OCI-LY1 (cell line): ENCODE data around the gene CHST3.

Source experiments
- EZH2 ChIP-seq: fragments of 200-600 bp; sonication (generic), shearing (Covaris generic); IDR thresholded peaks from 2 replicates; pipeline ENCODE4 v1.8.0; 2017; ENCODE audit warnings: borderline replicate concordance, mixed run types, mild to moderate bottlenecking, antibody characterized with exemption, low read length, moderate library complexity, mixed read lengths
- TF ChIP-seq, protein P1 (sequence below): fragments of 200-600 bp; sonication (generic), shearing (Covaris generic); IDR thresholded peaks from 2 replicates; pipeline ENCODE4 v1.5.1; 2017; ENCODE audit warnings: mild to moderate bottlenecking, antibody characterized with exemption, low read length, moderate library complexity, mixed read lengths

- TF ChIP-seq, protein P1, sequence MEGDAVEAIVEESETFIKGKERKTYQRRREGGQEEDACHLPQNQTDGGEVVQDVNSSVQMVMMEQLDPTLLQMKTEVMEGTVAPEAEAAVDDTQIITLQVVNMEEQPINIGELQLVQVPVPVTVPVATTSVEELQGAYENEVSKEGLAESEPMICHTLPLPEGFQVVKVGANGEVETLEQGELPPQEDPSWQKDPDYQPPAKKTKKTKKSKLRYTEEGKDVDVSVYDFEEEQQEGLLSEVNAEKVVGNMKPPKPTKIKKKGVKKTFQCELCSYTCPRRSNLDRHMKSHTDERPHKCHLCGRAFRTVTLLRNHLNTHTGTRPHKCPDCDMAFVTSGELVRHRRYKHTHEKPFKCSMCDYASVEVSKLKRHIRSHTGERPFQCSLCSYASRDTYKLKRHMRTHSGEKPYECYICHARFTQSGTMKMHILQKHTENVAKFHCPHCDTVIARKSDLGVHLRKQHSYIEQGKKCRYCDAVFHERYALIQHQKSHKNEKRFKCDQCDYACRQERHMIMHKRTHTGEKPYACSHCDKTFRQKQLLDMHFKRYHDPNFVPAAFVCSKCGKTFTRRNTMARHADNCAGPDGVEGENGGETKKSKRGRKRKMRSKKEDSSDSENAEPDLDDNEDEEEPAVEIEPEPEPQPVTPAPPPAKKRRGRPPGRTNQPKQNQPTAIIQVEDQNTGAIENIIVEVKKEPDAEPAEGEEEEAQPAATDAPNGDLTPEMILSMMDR: no peak
- TF ChIP-seq EZH2: no peak
Observed at GRCh38 chr10:71975871-71976725, 11.9 kb downstream of the CHST3 start.
